ENCODE measurements around the gene CNOT1.
A peak's percentile ranks its signal among the peaks of the same experiment; 100 is the strongest.

CNOT1 gene

DNA sequence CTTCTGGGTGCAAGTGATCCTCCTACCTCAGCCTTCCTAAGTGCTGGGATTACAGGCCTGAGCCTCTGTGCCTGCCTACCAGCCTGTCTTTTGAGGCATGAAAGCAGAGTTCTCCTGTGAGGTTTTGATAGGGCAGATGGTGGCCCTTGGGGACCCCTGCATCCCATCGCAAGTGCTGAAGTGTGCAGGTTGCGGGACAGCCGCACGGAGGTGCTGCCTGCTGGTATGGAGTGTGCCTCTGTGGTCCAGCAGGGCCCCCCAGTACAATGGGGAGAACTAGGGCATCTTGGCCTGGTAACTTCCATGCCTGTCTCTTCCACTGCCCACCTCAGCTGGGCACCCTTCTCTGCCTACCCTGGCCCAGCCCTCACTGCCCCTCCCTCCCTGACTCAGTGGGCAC, 139.6 kb downstream of the CNOT1 start:
- Histone ChIP-seq H3K4me3 (replicated peaks; ENCODE audit: insufficient read depth, low read length) (no peak overlapping the region), H3K27ac (replicated peaks) (no peak overlapping the region), H3K27me3 (ENCODE audit: insufficient read depth, poor library complexity, severe bottlenecking) (no peaks in the 10 kb centered on the region)
- TF ChIP-seq GABPA (IDR thresholded peaks at IDR 0.05; ENCODE audit: low read depth) (no peak), SPI1 (IDR thresholded peaks at IDR 0.05; ENCODE audit: borderline replicate concordance, low read depth) (no peak), POLR2AphosphoS5 (IDR thresholded peaks at IDR 0.05; ENCODE audit: low read depth) (no peak)
- TF ChIP-seq, protein P1, sequence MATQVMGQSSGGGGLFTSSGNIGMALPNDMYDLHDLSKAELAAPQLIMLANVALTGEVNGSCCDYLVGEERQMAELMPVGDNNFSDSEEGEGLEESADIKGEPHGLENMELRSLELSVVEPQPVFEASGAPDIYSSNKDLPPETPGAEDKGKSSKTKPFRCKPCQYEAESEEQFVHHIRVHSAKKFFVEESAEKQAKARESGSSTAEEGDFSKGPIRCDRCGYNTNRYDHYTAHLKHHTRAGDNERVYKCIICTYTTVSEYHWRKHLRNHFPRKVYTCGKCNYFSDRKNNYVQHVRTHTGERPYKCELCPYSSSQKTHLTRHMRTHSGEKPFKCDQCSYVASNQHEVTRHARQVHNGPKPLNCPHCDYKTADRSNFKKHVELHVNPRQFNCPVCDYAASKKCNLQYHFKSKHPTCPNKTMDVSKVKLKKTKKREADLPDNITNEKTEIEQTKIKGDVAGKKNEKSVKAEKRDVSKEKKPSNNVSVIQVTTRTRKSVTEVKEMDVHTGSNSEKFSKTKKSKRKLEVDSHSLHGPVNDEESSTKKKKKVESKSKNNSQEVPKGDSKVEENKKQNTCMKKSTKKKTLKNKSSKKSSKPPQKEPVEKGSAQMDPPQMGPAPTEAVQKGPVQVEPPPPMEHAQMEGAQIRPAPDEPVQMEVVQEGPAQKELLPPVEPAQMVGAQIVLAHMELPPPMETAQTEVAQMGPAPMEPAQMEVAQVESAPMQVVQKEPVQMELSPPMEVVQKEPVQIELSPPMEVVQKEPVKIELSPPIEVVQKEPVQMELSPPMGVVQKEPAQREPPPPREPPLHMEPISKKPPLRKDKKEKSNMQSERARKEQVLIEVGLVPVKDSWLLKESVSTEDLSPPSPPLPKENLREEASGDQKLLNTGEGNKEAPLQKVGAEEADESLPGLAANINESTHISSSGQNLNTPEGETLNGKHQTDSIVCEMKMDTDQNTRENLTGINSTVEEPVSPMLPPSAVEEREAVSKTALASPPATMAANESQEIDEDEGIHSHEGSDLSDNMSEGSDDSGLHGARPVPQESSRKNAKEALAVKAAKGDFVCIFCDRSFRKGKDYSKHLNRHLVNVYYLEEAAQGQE (IDR thresholded peaks at IDR 0.05; ENCODE audit: insufficient replicate concordance, low read depth): no peak
- TF ChIP-seq, protein P2, sequence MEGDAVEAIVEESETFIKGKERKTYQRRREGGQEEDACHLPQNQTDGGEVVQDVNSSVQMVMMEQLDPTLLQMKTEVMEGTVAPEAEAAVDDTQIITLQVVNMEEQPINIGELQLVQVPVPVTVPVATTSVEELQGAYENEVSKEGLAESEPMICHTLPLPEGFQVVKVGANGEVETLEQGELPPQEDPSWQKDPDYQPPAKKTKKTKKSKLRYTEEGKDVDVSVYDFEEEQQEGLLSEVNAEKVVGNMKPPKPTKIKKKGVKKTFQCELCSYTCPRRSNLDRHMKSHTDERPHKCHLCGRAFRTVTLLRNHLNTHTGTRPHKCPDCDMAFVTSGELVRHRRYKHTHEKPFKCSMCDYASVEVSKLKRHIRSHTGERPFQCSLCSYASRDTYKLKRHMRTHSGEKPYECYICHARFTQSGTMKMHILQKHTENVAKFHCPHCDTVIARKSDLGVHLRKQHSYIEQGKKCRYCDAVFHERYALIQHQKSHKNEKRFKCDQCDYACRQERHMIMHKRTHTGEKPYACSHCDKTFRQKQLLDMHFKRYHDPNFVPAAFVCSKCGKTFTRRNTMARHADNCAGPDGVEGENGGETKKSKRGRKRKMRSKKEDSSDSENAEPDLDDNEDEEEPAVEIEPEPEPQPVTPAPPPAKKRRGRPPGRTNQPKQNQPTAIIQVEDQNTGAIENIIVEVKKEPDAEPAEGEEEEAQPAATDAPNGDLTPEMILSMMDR (IDR thresholded peaks at IDR 0.05; ENCODE audit: insufficient read depth, low read length): no peak
- DNase-seq (ENCODE audit: low read depth in 1 of 2, low spot score in 1 of 2): no peak

DNA sequence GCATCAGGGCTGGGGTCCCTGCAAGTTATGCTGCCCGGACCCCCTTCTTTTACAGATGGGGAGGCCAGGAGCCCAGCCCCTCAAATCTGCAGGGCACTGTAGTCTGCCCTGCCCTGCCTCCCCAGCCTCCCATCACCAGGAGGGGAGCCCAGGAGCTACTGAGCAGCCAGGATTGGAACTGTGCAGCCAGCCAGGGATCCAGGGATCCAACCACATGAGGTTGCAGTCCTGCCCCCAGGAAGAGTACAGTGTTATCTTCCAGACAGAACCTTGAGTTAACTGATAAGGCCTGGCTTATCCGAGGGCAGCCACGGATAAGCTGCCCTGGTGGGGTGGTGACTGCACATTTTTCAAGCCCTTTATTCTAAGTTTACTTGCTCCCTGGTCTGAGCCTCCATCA, 141.1 kb downstream of the CNOT1 start:
- Histone ChIP-seq H3K27ac (replicated peaks) (no peak overlapping the region), H3K4me3 (replicated peaks; ENCODE audit: insufficient read depth, low read length) (no peak overlapping the region), H3K27me3 (ENCODE audit: insufficient read depth, poor library complexity, severe bottlenecking) (no peaks in the 10 kb centered on the region)
- TF ChIP-seq, protein P1 (IDR thresholded peaks at IDR 0.05; ENCODE audit: insufficient replicate concordance, low read depth): no peak
- no peak for TF ChIP-seq SPI1 (IDR thresholded peaks at IDR 0.05; ENCODE audit: borderline replicate concordance, low read depth)
- TF ChIP-seq, protein P2 (IDR thresholded peaks at IDR 0.05; ENCODE audit: insufficient read depth, low read length): no peak
- no peak for TF ChIP-seq GABPA (IDR thresholded peaks at IDR 0.05; ENCODE audit: low read depth)
- no peak for TF ChIP-seq POLR2AphosphoS5 (IDR thresholded peaks at IDR 0.05; ENCODE audit: low read depth)
- no peak for DNase-seq (ENCODE audit: low read depth in 1 of 2, low spot score in 1 of 2)

DNA sequence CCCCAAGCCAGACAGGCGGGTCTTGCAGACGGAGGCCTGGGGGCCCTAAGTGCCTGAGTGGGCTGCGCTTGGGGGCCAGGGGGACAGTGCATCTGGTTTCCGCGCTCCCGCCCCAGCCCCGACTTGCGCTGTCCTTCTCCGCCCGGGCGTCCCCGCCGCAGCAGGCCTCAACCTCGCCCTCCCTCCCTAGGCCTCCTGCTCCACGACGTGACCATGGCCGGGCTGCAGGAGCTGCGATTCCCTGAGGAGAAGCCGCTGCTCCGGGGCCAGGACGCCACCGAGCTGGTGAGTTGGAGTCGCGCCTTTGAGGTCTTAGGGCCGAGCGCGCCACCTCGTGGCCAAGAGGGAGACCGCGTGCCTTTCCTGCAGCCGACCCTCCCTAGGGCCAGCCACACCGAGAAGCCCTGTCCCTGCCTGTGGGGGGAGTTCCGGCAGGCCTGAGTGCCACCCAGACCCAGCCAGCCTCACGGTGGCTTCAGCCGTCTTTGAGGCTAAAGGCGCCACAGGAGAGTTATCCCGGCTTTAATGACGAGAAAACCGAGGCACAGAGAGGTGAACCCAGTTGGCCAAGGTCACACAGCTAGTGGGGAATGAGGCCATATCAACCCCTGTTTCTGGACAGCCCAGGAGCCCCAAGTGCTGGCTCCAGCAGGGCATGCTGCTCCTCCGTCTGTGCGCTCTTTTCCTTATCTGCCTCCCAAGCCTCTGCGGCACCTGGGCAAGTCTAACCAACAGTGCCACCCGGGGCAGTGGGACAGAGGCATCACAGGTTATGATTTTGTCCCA, 141.9 kb downstream of the CNOT1 start:
- H3K27me3 ChIP-seq (ENCODE audit: insufficient read depth, poor library complexity, severe bottlenecking): no peaks in the 10 kb centered on the region
- TF ChIP-seq SPI1 (IDR thresholded peaks at IDR 0.05; ENCODE audit: borderline replicate concordance, low read depth): no peak
- TF ChIP-seq, protein P2 (IDR thresholded peaks at IDR 0.05; ENCODE audit: insufficient read depth, low read length): peak; percentile 75
- DNase-seq (ENCODE audit: low read depth in 1 of 2, low spot score in 1 of 2): peak; percentile 40 to 63
- H3K4me3 ChIP-seq (replicated peaks; ENCODE audit: insufficient read depth, low read length): no peak overlapping the region
- no peak overlapping the region for H3K27ac ChIP-seq (replicated peaks)
